Panc1 (cell line): ENCODE measurements around the gene GPR18. TPM values are rescaled to one million over a fixed set of nuclear protein-coding genes. Genes with fewer than 3 reads are reported as not detected.

Source experiments
- ATAC-seq: fragments of 200-7000 bp; cut with Tn5 transposase; 2 replicates; pipeline ENCODE4 v1.9.1; 2020; ENCODE audit warnings: mild to moderate bottlenecking, moderate library complexity
- BruUV-seq: library from RNA; stranded (reverse); fragments of 400-500 nt; replicated peaks from 2 replicates; lab custom pipeline; 2021; lab: Mats Ljungman, UMichigan
- CTCF ChIA-PET: fragments of 300-600 bp; sonication (Branson Sonifier 250); formaldehyde crosslinking; loops from one replicate; lab custom pipeline; 2022; ENCODE audit warnings: antibody characterized with exemption; lab: Charles Lee
- POLR2A ChIA-PET: fragments of 300-600 bp; sonication (Branson Sonifier 250); formaldehyde crosslinking; loops from one replicate; lab custom pipeline; 2022; ENCODE audit warnings: antibody characterized with exemption; lab: Charles Lee
- DNase-seq: peaks from one replicate; pipeline ENCODE4 v3.0.0-alpha.2; 2010; ENCODE audit warnings: low read depth, low spot score
- H3K27ac ChIP-seq: 2 replicates; pipeline ENCODE4 v1.5.1; 2011; ENCODE audit warnings: mild to moderate bottlenecking, low read length, inconsistent platforms
- H3K27me3 ChIP-seq: fragments of 200-500 bp; sonication (Bioruptor generic); 2 replicates; pipeline ENCODE4 v1.6.0; 2014; ENCODE audit warnings: low read length, inconsistent platforms; ENCODE audit not compliant: control insufficient read depth, insufficient read depth
- H3K36me3 ChIP-seq: fragments of 200-500 bp; sonication (Bioruptor generic); 2 replicates; pipeline ENCODE4 v1.5.1; 2014; ENCODE audit warnings: inconsistent platforms, mild to moderate bottlenecking, low read length, moderate library complexity; ENCODE audit not compliant: control insufficient read depth, insufficient read depth
- H3K4me1 ChIP-seq: 2 replicates; pipeline ENCODE4 v1.5.1; 2011; ENCODE audit warnings: inconsistent platforms, mild to moderate bottlenecking, low read length, moderate library complexity; ENCODE audit not compliant: control insufficient read depth, insufficient read depth
- H3K4me3 ChIP-seq, 2 experiments: 2 replicates each; pipeline ENCODE4 v1.5.1; 2011 to 2012; ENCODE audit warnings: low read depth in 2 of 2, low read length in 2 of 2, mild to moderate bottlenecking in 2 of 2, inconsistent platforms in 1 of 2, moderate library complexity in 1 of 2
- H3K9me3 ChIP-seq: fragments of 200-500 bp; sonication (Bioruptor generic); 2 replicates; pipeline ENCODE4 v1.5.1; 2014; ENCODE audit warnings: low read depth, mild to moderate bottlenecking, inconsistent platforms, low read length, moderate library complexity; ENCODE audit not compliant: control insufficient read depth, insufficient read depth
- POLR2AphosphoS5 ChIP-seq: IDR thresholded peaks from 2 replicates; pipeline ENCODE4 v1.6.1; 2012; ENCODE audit warnings: mild to moderate bottlenecking, low read depth, low read length, moderate library complexity
- REST ChIP-seq, 2 experiments: IDR thresholded peaks; 2 replicates each; pipeline ENCODE4 v1.6.1; 2011 to 2012; ENCODE audit warnings: low read depth in 2 of 2, control low read depth in 1 of 2, low read length in 1 of 2, mild to moderate bottlenecking in 1 of 2, moderate library complexity in 1 of 2; ENCODE audit not compliant: insufficient read depth in 1 of 2
- SIN3A ChIP-seq: IDR thresholded peaks from 2 replicates; pipeline ENCODE4 v1.6.1; 2012; ENCODE audit warnings: low read depth, mild to moderate bottlenecking, low read length, moderate library complexity, borderline replicate concordance; ENCODE audit not compliant: insufficient read depth
- TCF7L2 ChIP-seq: IDR thresholded peaks from 2 replicates; pipeline ENCODE4 v1.6.1; 2011; ENCODE audit warnings: mild to moderate bottlenecking, low read depth, low read length, inconsistent platforms
- in situ Hi-C: cut with HindIII; loops from 2 replicates; pipeline ENCODE4 v1.10.0; 2016; ENCODE audit warnings: low sequenced_read_pairs, low pct_unique_long_range_greater_than_20kb
- intact Hi-C: fragments of 100-400 bp; cut with micrococcal nuclease; formaldehyde crosslinking; loops from one replicate; pipeline ENCODE4 v1.10.0; 2022; ENCODE audit not compliant: unreplicated experiment
- total RNA-seq: library from RNA; stranded (reverse); gene quantifications from one replicate; pipeline ENCODE4 v1.2.1, GENCODE V29; 2021; ENCODE audit not compliant: unreplicated experiment
- TF ChIP-seq, protein P1 (sequence below): fragments of 450-650 bp; IDR thresholded peaks from 2 replicates; pipeline ENCODE4 v1.5.1; 2017; ENCODE audit warnings: mild to moderate bottlenecking

The GPR18 gene
- total RNA-seq, 1 experiment from 2014 or later: not detected

DNA sequence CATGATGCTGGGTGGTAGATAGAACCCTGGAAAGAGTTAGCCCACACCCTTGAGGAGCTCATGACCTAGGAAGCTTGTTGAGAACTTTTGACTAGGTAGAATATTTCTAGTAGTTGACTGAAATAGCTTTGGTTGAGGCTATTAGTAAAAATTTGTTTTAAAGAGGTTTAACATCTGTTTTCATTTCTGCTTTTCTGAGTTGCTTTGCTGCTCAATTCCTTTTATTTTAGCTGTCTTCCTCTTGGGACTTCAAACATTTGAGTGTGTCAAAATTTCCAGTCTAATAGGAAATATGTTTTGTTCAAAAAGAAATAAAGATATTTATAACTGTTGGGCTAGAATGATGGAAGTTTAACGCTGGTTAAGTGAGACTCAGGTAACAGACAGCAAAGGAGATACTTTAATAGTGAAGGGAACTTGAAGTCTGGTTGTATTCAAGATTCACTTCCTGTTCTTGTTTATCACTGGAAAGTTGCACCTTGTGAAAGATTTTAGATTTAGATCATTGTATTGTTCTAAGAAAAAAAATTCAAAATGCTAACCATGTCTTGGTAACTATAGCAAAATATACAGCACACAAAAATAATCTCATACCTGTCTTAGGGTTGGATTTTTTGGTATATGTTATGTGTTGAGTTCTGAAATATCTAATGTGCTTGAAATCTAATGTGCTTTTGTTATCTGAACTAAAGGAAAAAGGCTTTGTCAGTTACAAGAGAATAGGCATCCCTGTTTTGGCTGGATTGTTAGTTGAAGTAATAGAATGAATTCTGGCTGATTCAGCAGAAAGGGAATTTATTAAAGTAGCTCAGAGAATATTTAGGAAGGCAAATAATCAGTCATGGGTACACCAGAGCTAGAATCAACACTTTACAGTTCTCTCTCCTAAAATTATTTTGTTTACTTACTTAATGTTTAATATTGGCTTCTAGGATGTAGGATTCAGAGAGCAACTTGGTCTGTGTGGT, 24.4 kb upstream of the GPR18 start:
- Histone ChIP-seq H3K4me1 (no peaks in the 10 kb centered on the region), H3K27me3 (no peaks in the 10 kb centered on the region), H3K36me3 (no peaks in the 10 kb centered on the region), H3K9me3 (no peaks in the 10 kb centered on the region), H3K4me3 (no peak overlapping the region), H3K27ac (no peak overlapping the region)
- intact Hi-C loops: no loop called here
- ATAC-seq: no peak
- TF ChIP-seq TCF7L2 (no peak), SIN3A (no peak), POLR2AphosphoS5 (no peak), REST (IDR thresholded peaks at IDR 0.05; ENCODE audit: insufficient read depth in 1 of 2, low read depth in 2 of 2, low read length in 1 of 2) (no peak)
- TF ChIP-seq, protein P1, sequence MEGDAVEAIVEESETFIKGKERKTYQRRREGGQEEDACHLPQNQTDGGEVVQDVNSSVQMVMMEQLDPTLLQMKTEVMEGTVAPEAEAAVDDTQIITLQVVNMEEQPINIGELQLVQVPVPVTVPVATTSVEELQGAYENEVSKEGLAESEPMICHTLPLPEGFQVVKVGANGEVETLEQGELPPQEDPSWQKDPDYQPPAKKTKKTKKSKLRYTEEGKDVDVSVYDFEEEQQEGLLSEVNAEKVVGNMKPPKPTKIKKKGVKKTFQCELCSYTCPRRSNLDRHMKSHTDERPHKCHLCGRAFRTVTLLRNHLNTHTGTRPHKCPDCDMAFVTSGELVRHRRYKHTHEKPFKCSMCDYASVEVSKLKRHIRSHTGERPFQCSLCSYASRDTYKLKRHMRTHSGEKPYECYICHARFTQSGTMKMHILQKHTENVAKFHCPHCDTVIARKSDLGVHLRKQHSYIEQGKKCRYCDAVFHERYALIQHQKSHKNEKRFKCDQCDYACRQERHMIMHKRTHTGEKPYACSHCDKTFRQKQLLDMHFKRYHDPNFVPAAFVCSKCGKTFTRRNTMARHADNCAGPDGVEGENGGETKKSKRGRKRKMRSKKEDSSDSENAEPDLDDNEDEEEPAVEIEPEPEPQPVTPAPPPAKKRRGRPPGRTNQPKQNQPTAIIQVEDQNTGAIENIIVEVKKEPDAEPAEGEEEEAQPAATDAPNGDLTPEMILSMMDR: no peak
- in situ Hi-C loops: no loop called here
- no TSS peak for BruUV-seq
- DNase-seq: no peak
- ChIA-PET POLR2A (no interaction called here), CTCF (no interaction called here)

- no peak for ATAC-seq
- intact Hi-C loops (no loop called here), in situ Hi-C loops (no loop called here)
- no TSS peak for BruUV-seq
- Histone ChIP-seq H3K4me3 (no peak overlapping the region), H3K27me3 (no peaks in the 10 kb centered on the region), H3K4me1 (no peaks in the 10 kb centered on the region), H3K9me3 (no peaks in the 10 kb centered on the region), H3K36me3 (no peaks in the 10 kb centered on the region), H3K27ac (no peak overlapping the region)
- no peak for DNase-seq
- ChIA-PET POLR2A (no interaction called here), CTCF (no interaction called here)
- TF ChIP-seq, protein P1: no peak
- TF ChIP-seq SIN3A (no peak), REST (IDR thresholded peaks at IDR 0.05; ENCODE audit: insufficient read depth in 1 of 2, low read depth in 2 of 2, low read length in 1 of 2) (no peak), TCF7L2 (no peak), POLR2AphosphoS5 (no peak)
These were observed 23.7 kb upstream of the GPR18 start for GRCh38 chr13:99281811-99282263.
